HG03457 (cell line): ENCODE data around the gene ATG14.
A peak's percentile ranks its signal among the peaks of the same experiment; 100 is the strongest.
"Not testable (repeated sequence)": the region's sequence is repeated elsewhere in the genome, so short reads cannot be mapped to it uniquely, and the experiment has no call there.

Experiments
- ATAC-seq: cut with Tn5 transposase; IDR thresholded peaks from one replicate; pipeline ENCODE4 v1.9.1; 2021; ENCODE audit warnings: moderate number of reproducible peaks; ENCODE audit not compliant: unreplicated experiment

The ATG14 gene, protein sequence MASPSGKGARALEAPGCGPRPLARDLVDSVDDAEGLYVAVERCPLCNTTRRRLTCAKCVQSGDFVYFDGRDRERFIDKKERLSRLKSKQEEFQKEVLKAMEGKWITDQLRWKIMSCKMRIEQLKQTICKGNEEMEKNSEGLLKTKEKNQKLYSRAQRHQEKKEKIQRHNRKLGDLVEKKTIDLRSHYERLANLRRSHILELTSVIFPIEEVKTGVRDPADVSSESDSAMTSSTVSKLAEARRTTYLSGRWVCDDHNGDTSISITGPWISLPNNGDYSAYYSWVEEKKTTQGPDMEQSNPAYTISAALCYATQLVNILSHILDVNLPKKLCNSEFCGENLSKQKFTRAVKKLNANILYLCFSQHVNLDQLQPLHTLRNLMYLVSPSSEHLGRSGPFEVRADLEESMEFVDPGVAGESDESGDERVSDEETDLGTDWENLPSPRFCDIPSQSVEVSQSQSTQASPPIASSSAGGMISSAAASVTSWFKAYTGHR

DNA sequence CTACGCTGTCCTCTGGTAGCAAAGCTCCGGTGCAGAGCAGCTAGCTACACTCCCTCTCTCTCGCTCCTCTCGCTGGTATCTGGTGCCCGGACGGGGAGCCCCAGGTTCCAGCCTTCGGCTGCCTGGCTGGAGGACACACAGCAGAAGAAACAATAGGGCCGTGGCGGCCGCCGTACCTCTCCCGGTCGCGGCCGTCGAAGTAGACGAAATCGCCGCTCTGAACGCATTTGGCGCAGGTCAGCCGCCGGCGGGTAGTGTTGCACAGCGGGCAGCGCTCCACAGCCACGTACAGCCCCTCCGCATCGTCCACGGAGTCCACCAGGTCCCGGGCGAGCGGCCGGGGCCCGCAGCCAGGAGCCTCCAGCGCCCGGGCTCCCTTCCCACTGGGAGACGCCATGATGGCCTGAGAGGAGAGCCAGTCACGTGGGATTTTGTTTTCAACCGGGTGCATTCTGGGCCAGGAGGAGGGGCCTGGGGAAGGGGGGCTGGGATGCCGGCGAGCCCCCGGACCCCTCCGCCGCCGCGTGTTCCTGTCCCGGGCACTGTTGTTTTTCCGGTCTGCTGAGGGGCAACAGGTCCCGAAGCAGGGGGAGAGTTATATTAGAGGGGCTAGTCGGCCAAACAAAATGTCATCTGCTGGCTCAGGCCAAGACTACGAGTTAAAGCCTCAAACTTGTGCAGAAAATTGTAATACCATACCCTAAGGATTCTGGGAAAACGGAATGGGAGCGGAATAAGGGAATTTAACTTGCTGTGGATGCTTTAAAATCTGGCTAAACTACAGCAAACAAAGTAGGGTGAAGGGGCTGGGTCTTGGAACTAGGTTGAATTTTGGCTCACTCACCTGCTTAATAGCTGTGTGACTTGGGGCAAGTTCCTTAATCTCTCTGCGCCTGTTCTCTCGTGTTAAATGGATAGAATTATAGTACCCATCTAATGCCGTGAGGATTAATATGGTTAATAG lies at the start of gene ATG14:
Gene ATG14, minus strand, starts transcription at position 405 of the 964 bp plus-strand sequence. Its CDS starts 8 bp downstream, at position 397.
- ATAC-seq: peak; percentile 90

DNA sequence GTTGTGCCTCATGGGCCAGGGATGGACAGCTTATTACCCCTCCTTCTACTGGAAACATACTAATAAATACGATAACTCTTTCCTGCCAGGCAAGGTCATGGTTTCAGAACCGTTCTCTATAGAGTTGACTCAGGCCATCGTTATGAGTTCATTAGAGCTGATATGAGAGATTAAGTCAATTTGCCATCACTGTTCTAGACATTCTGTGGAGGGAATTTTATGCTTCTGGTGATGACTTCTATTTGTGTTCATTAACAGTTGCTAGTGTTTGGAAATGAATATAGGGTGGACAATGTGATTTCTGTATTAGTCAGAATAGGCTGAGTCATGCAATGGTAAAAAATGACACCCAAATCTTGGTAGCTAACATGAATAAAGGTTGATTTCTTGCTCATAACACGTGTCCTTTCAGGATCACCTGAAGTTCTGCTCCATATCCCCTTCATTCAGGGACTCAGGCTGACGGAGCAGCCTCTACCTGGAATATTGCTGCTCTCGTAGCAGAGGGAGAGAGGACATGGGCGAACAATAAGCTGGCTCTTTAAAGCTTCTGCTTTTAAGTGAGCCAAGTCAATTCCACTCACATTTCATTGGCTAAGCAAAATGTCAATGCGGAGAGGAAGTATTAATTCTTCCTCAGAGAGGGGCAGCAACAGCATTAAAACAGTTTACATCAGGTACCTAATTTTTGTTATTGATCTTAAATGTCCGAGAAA lies 47.3 kb upstream of the ATG14 start:
- peak; percentile 83 for ATAC-seq

DNA sequence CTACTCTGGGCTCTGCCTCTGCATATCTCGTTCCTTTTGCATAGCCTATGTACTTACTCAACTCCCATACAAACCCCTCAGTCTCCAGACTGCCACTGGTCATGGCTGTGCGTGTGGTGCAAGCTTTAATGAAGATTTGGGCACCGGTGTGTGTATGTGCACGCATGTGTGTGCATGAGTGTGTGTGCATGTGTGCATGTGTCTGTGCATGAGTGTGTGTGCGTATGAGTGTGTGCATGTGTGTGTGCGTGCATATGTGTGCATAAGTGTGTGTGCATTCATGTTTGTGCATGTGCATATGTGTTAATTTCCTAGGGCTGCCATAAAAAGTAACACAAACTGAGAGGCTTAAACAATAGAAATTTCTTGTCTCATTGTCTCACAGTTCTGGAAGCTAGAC lies 45.9 kb upstream of the ATG14 start:
- ATAC-seq: no peak

DNA sequence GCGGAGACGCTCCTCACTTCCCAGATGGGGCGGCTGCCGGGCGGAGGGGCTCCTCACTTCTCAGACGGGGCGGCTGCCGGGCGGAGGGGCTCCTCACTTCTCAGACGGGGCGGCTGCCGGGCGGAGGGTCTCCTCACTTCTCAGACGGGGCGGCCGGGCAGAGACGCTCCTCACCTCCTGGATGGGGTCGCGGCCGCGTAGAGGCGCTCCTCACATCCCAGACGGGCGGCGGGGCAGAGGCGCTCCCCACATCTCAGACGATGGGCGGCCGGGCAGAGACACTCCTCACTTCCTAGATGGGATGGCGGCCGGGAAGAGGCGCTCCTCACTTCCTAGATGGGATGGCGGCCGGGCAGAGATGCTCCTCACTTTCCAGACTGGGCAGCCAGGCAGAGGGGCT lies 44.8 kb upstream of the ATG14 start:
- ATAC-seq: not testable (repeated sequence)

DNA sequence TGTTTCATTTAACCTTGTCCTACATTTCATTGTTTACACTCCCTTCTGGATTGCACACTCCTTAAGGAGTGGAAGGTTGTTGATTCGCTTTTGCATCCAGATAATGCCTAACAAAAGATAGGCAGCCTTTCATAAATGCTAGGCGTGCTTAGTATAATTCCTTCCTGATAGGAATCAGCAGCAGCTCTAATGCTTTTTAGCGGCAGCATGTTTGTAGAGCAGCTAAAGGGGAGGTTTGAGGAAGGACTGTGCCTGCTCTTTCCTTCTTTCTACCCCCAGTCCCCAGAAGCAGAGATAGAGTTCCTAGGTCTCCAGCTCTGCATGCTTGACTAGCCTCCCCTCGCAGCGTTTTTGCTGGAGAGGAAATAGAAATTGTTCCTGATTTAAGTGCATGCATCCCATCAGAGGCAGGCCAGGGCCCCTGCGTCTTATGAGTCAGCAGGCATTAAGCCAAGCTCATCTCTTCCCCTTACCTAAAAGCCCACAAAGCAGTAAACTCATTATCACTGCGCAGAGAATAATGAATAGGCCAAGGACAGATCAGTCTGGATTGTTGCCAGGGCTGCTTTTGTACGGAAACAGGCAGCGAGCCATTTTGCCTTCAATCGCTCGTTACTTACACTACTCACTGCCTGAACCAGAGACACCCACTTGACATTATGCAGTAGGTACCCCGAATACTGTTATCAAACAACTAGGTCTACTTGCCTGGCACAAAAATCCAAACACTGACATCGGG lies 42.8 kb upstream of the ATG14 start:
- ATAC-seq: no peak

DNA sequence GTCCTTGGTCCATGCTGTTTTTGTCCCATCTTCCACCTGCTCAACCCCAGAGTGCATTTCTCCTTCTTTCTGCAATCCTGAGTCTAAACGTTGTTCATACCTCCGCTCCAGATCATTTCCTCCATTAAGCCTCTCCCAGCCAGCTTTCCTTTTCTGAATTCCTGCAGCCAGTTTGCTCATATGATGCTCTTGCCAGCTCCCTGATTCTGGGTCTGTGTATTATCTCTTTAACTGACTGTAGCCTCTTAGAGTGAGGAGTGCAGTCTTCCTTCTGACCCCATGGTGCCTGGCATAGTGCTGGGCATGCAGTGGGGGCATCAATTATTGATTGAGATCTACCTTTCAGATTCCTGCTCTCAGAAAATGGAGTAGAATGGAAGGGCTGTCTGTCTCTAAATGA lies 40.3 kb upstream of the ATG14 start:
- no peak for ATAC-seq

DNA sequence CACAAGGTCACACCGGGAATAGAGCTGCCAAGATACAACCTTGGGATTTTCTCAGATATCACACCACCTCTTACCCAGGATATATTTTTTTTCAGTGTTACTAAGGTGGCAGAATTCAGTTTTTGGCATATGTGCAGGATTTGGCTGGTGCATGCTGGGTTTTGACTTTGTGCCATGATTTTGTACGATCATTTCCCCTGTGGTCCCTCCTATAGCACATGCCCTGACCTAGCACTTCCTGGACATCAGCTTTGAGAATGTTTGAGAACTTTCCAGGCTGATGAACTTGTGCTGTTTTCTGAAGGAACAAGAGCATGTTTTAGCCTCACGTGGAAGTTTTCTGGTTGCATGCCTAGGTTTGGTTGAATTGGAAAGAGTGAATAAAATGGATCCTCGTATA lies 39.8 kb upstream of the ATG14 start:
- no peak for ATAC-seq

DNA sequence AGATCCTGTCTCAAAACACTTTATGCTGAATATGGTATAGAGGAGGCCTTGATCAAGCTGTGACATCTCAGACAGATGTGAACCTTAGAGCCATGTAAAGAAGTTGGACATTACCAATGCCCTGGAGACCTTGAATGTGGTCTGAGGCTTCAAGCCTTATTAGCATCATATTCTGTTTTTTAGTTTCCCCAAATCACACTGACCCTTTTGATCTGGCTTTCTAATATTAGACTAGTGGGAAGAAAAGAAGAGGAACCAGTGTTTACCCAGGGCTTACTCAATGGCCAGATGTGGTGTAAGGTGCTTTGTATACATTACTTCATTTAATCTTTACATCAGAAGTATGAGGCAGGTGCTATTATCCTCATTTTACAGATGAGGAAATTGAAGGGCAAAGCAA lies 39.4 kb upstream of the ATG14 start:
- ATAC-seq: no peak

DNA sequence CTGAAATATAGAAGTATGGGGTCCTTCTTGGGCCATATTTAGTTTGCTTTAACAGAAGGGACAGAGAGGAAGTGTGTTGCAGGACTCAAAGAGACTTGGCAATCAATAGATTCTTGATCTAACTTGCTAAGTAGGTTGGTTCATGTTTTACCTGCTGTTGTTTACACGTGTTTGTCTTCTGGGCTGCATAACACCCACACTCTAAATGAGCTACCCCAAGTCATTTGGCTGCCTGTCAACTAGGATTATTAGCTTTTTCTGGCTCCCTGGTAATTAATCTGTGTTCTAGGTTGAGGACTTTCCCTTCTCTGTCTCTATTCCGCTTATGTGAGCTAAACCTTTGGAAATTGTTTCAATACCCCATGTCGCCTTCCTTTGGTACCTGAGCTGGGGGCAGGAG lies 38.9 kb upstream of the ATG14 start:
- no peak for ATAC-seq

DNA sequence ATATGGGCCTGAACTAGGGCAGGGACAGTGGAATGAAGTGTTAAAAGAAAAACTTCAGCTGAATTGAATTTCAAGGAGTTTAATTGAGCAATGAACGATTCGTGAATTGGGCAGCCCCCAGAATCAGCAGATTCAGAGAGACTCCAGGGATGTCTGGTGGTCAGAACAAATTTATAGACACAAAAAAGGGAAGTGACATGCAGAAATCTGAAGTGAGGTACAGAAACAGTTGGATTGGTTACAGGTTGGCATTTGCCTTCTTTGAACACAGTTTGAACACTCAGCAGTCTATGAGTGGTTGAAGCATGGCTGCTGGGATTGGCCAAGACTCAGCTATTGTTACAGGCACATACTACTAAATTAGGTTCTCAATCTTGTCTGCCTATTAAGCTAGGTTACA lies 38.5 kb upstream of the ATG14 start:
- ATAC-seq: no peak

DNA sequence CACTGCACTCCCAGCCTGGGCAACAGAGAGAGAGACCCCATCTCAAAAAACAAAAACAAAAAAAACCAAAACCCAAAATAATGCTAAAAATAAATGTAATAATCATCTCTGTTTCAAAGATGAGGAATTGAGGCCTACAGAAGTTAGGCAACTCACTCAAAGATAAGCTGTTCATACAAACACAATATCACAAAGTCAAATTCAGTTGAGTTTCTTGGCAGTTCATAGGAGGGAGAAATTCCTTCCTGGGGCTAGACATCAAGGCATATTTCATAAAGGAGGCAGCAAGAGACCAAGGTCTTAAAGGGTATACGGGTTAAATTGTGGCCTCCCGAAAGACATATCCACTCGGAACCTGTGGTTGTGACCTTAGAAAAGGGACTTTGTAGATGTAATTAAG lies 37.5 kb upstream of the ATG14 start:
- no peak for ATAC-seq

DNA sequence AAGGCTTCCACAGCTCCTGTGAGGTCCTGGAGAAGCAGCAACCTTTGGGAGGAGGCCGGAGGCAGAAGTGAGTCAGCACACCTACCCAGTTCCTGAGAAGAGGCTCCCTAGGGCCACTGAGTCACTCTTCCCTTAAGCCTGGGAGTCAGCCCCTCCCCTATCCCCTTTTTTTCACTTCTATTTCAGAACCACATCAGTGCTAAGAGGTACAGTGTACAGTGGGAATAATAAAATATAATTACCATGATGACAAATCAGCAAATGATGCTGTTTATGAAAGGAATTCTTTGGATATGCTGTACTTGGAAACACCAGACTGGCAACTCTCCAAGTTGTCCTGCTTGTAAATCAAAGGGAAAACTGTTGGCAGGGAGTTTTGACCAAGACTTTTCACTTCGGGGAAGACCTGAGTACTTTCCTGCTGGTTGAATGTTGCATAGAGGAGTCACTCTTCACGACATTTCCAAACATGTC lies 36.5 kb upstream of the ATG14 start:
- no peak for ATAC-seq

DNA sequence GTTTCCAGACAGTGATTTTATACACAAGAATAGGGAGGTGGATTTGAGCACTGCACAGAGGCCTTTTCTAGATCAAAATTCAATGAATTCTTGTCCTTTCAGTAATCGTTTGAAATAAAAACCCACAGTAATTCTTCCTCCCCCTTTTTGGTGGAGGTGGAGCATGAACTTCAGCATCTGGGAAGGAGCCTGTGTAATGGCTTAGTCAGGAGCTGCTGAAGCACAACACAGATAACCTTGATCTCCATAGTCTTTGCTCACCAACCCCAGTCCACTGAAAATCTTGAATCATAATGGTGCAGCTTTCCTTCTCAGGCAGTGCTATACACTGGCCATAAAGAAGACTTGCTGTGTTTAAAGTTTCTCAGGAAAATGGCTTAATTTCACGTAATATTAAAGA lies 35.2 kb upstream of the ATG14 start:
- ATAC-seq: no peak

DNA sequence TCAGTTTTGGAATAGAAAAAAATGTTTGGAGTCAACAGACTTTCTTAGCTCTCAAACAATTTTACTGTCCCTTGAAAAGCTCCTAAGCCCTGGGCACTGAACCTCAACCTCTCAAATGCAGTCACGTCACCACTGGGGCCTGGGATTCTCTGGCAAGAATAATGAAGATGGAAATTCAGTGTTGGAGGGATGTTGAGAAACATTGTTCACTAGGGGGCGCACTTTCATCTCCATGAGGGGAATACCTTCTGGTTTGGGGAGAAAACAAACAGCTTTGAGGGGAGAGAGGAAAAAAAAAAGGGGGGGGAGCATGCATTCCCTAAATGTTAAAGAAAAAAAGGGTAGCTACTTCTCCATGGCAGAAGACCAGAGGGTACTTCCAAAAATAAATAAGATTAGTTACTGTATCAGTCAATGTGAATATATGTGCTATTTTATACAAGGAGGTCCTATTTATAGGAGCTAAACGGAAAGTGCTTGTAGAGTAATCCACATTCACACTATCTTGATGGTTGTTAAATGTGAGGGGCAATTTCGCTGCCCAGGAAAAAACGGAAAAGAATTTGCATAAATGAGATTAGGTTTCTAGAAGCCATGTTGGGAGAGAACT lies 34.6 kb upstream of the ATG14 start:
- ATAC-seq: no peak

DNA sequence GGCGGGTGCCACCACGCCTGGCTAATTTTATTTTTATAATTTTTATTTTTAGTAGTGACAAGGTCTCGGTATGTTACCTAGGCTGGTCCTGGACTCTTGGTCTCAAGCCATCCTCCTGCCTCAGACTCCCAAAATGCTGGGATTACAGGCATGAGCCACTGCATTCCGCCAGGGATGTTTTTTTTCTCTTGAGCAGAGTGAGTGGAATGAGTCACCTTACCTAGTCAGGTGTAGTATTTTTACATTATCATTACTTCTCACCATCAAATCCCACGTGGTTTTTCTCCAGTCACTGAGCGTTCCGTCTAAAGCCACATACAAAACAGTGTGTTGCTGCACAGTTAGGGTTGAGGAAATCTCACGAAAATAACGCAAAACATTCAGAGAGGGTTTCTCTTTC lies 29.7 kb upstream of the ATG14 start:
- no peak for ATAC-seq

DNA sequence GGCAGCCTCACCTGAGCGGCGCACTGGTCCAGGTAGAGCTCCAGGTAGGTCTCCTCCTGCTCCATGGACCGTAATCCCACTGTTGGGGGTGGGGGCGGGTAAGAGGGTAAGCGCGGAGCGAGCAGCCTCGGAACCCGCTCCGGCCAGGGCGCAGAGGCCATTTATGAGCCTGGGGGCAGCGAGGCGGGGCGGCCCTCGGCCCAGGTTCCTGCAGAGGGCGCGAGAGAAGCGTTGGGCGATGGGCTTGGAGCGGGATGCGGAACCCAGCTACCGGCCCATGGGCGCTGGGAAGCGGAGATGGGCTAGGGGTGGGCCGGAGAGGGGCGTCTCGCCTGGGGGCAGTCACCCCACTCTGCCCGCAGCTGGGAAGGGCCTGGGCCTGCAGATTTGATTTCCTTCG lies 28.8 kb upstream of the ATG14 start, which contains the start of gene TBPL2:
Gene TBPL2, minus strand, starts transcription at position 232 of the 400 bp plus-strand sequence. Its CDS starts 167 bp downstream, at position 65.
- no peak for ATAC-seq

DNA sequence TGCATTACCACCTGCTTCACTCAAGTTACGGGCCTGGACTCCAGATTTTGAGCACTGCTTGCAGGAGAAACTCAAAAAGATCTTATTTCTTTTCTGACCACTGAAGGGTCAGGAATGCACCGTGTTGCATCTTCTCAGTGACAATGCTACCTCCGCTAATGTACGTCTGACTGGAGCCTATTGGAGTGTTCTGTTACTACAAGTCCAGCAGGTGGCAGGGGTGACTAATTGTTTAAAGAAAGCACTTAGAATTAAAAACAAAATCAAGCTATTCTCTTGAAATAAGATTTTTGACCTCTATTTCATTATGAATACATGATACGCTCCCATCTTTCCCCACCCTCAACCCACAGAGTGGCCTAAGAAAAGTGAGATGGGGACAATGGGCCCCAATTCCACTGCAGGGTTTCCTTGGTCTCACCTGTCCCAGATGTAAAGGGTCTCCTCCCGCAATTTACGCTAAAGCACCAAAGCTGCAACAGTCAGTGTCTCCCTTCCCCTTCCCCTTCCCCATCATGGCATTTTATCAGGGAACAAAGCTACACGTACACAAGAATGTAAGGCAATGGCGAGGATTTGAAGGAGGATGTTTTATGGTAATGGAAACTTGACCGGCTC lies 26.5 kb upstream of the ATG14 start:
- no peak for ATAC-seq

DNA sequence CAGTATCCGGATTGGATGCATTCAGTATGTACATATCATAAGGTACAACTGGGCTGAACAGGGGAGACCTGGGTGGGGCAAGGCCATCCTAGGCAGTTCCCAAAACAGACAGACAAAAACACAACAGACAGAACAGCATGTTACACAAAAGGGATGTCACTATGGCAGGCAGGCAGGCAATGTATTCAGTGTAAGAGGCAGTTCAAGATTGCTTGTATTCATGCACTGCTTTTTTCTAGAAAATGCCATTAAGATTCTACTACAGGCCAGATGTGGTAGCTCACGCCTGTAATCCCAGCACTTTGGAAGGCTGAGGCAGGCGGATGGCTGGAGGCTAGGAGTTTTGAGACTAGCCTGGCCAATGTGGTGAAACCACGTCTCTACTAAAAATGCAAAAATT lies 25.3 kb upstream of the ATG14 start:
- no peak for ATAC-seq

DNA sequence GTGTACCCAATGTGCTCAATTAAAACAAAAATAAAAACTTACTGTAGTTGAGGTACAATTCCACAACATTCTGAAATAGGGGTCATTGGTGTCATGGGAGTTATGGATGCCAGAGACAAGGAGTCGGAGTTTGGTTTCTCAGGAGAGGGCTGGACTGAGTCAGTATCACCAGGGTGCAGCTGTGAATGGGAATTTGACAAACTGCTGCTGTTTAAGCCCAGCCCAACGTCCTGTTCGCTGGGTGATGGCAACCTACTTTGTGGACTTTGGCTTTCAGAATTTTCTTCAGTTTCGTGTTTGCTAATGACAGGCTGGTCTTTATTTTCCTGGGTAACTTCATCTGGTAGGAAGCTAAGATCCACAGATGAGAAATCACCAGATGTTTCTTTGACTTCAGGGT lies 24.9 kb upstream of the ATG14 start:
- no peak for ATAC-seq
